H9 (cell line): ENCODE results near the gene ASB4. TPM values are rescaled to one million over a fixed set of nuclear protein-coding genes. Genes with fewer than 3 reads are reported as not detected.

Source experiments
- DNase-seq: peaks from one replicate; pipeline ENCODE4 v3.0.0-alpha.2; 2017
- H2AFZ ChIP-seq: one replicate; pipeline ENCODE4 v1.6.1; 2013; ENCODE audit warnings: mild to moderate bottlenecking, low read length, control low read depth, moderate library complexity
- H2AK5ac ChIP-seq: 2 replicates; pipeline ENCODE4 v1.6.1; 2013; ENCODE audit warnings: low read length, control low read depth, mixed read lengths; ENCODE audit not compliant: insufficient read length
- H2BK120ac ChIP-seq: one replicate; pipeline ENCODE4 v1.6.1; 2013; ENCODE audit warnings: low read depth, mild to moderate bottlenecking, low read length, control low read depth, inconsistent platforms; ENCODE audit not compliant: poor library complexity, severe bottlenecking
- H2BK12ac ChIP-seq: 2 replicates; pipeline ENCODE4 v1.6.1; 2013; ENCODE audit warnings: low read length, control low read depth, mixed read lengths, low read depth; ENCODE audit not compliant: insufficient read length
- H2BK15ac ChIP-seq: 2 replicates; pipeline ENCODE4 v1.6.1; 2013; ENCODE audit warnings: low read depth, low read length, control low read depth
- H2BK20ac ChIP-seq: one replicate; pipeline ENCODE4 v1.6.1; 2013; ENCODE audit warnings: low read depth, mild to moderate bottlenecking, low read length, control low read depth, inconsistent platforms; ENCODE audit not compliant: poor library complexity, severe bottlenecking
- H2BK5ac ChIP-seq: 2 replicates; pipeline ENCODE4 v1.6.1; 2013; ENCODE audit warnings: low read length, control low read depth, mixed read lengths; ENCODE audit not compliant: insufficient read length
- H3K14ac ChIP-seq: 2 replicates; pipeline ENCODE4 v1.6.1; 2013; ENCODE audit warnings: low read length, control low read depth; ENCODE audit not compliant: insufficient read depth
- H3K18ac ChIP-seq: 2 replicates; pipeline ENCODE4 v1.6.1; 2013; ENCODE audit warnings: low read depth, mild to moderate bottlenecking, mixed read lengths, low read length, control low read depth; ENCODE audit not compliant: insufficient read length
- H3K23ac ChIP-seq: 2 replicates; pipeline ENCODE4 v1.6.1; 2013; ENCODE audit warnings: low read length, control low read depth, mixed read lengths, low read depth; ENCODE audit not compliant: insufficient read length
- H3K23me2 ChIP-seq: 2 replicates; pipeline ENCODE4 v1.6.1; 2013; ENCODE audit warnings: low read depth, mild to moderate bottlenecking, mixed read lengths, low read length, control low read depth; ENCODE audit not compliant: insufficient read length, poor library complexity, severe bottlenecking
- H3K27ac ChIP-seq: 2 replicates; pipeline ENCODE4 v1.5.1; 2013; ENCODE audit warnings: low read length, control low read depth, mixed read lengths, low read depth; ENCODE audit not compliant: insufficient read length
- H3K27me3 ChIP-seq: 2 replicates; pipeline ENCODE4 v1.6.1; 2013; ENCODE audit warnings: low read length, control low read depth, inconsistent platforms; ENCODE audit not compliant: insufficient read depth
- H3K4ac ChIP-seq: 2 replicates; pipeline ENCODE4 v1.6.1; 2013; ENCODE audit warnings: low read depth, mild to moderate bottlenecking, control low read depth, inconsistent platforms, low read length, moderate library complexity
- H3K4me1 ChIP-seq: 2 replicates; pipeline ENCODE4 v1.6.1; 2013; ENCODE audit warnings: low read length, control low read depth, inconsistent platforms; ENCODE audit not compliant: insufficient read depth
- H3K4me2 ChIP-seq: 2 replicates; pipeline ENCODE4 v1.6.1; 2013; ENCODE audit warnings: low read length, control low read depth, mixed read lengths; ENCODE audit not compliant: insufficient read length, insufficient read depth
- H3K56ac ChIP-seq: 2 replicates; pipeline ENCODE4 v1.6.1; 2013; ENCODE audit warnings: low read depth, mild to moderate bottlenecking, mixed read lengths, low read length, control low read depth; ENCODE audit not compliant: insufficient read length
- H3K79me1 ChIP-seq: 2 replicates; pipeline ENCODE4 v1.6.1; 2013; ENCODE audit warnings: low read depth, mild to moderate bottlenecking, moderate library complexity, low read length, control low read depth, inconsistent platforms; ENCODE audit not compliant: insufficient read depth, poor library complexity, severe bottlenecking
- H3K79me2 ChIP-seq: 2 replicates; pipeline ENCODE4 v1.6.1; 2013; ENCODE audit warnings: low read length, control low read depth, inconsistent platforms; ENCODE audit not compliant: insufficient read depth
- H3K9ac ChIP-seq: 2 replicates; pipeline ENCODE4 v1.6.1; 2013; ENCODE audit warnings: low read length, control low read depth, mixed read lengths; ENCODE audit not compliant: insufficient read length; ENCODE audit errors: extremely low read depth
- H3K9me3 ChIP-seq: one replicate; pipeline ENCODE4 v1.6.1; 2013; ENCODE audit warnings: low read depth, low read length, inconsistent platforms; ENCODE audit not compliant: control insufficient read depth
- H3T11ph ChIP-seq: one replicate; pipeline ENCODE4 v1.6.1; 2013; ENCODE audit warnings: mild to moderate bottlenecking, low read length, control low read depth, inconsistent platforms
- H4K20me1 ChIP-seq: one replicate; pipeline ENCODE4 v1.6.1; 2013; ENCODE audit not compliant: control insufficient read depth, insufficient read length, insufficient read depth
- H4K5ac ChIP-seq: 2 replicates; pipeline ENCODE4 v1.6.1; 2013; ENCODE audit warnings: low read depth, mild to moderate bottlenecking, mixed read lengths, low read length, control low read depth; ENCODE audit not compliant: insufficient read length
- H4K8ac ChIP-seq: replicated peaks from 2 replicates; pipeline ENCODE4 v1.6.1; 2013; ENCODE audit warnings: low read length, control low read depth, mixed read lengths, low read depth; ENCODE audit not compliant: insufficient read length
- H4K91ac ChIP-seq: 2 replicates; pipeline ENCODE4 v1.6.1; 2013; ENCODE audit warnings: low read depth, mild to moderate bottlenecking, moderate library complexity, mixed read lengths, low read length, control low read depth; ENCODE audit not compliant: insufficient read length
- H3K27ac Mint-ChIP-seq, 3 experiments: 2 replicates in 2 of 3; 3 replicates in 1 of 3; pipeline ENCODE4 v1.8.0; 2020 to 2021; ENCODE audit warnings: mixed read lengths in 3 of 3, mild to moderate bottlenecking in 1 of 3, moderate library complexity in 1 of 3
- H3K27me3 Mint-ChIP-seq: 2 replicates; pipeline ENCODE4 v1.8.0; 2021; ENCODE audit warnings: low read depth, mild to moderate bottlenecking, moderate library complexity, mixed read lengths
- H3K36me3 Mint-ChIP-seq, 3 experiments: 2 replicates in 2 of 3; 3 replicates in 1 of 3; pipeline ENCODE4 v1.8.0; 2020 to 2021; ENCODE audit warnings: low read depth in 3 of 3, mixed read lengths in 3 of 3; ENCODE audit not compliant: insufficient read depth in 1 of 3
- H3K4me1 Mint-ChIP-seq, 2 experiments: 2 replicates each; pipeline ENCODE4 v1.8.0; 2020; ENCODE audit warnings: mixed read lengths in 2 of 2
- H3K4me3 Mint-ChIP-seq, 2 experiments: 2 replicates in 1 of 2; 3 replicates in 1 of 2; pipeline ENCODE4 v1.8.0; 2020 to 2021; ENCODE audit warnings: mild to moderate bottlenecking in 2 of 2, mixed read lengths in 2 of 2, moderate library complexity in 1 of 2
- H3K9me3 Mint-ChIP-seq, 2 experiments: 2 replicates in 1 of 2; 3 replicates in 1 of 2; pipeline ENCODE4 v1.8.0; 2020; ENCODE audit warnings: mild to moderate bottlenecking in 2 of 2, mixed read lengths in 2 of 2, moderate library complexity in 1 of 2
- CTCF ChIP-seq: fragments of 200-600 bp; sonication (generic); conservative IDR thresholded peaks from 3 replicates; pipeline ENCODE4 v1.8.0; 2021; ENCODE audit warnings: antibody characterized with exemption, mild to moderate bottlenecking
- WGBS: extraction: QIAGEN DNeasy Blood & Tissue Kit; methylation state at CpG from one replicate; pipeline ENCODE4 v1.1.7; 2013; ENCODE audit warnings: missing lambda C conversion rate, low lambda C conversion rate, mixed read lengths; ENCODE audit not compliant: insufficient read length; ENCODE audit errors: extremely low coverage; 5-methylcytosine and 5-hydroxymethylcytosine counted together
- total RNA-seq: library from RNA; stranded (reverse); gene quantifications from 2 replicates; pipeline ENCODE4 v1.2.1, GENCODE V29; 2021

The ASB4 gene
- total RNA-seq, 1 experiment from 2014 or later, result not detected

DNA sequence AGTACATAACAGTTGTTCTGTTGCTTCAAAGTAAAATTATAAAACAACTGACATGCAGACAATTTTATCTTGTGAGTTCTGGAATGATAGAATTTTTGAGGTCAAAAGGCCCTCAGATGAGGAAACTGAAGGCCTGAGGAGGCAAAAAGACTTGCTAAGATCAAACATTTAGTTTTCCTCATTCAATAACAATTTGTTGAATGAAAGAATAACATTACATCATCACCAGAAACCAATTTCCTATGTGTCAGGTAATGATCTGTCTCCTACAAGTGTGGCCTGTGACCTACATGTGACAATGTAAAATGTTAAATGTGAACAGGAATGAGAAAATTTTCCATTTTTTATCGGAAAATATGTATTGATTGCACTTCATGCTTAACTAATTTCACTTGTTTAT is 16.6 kb upstream of the ASB4 start:
- no CpG with 5 or more reads among the region's 1 CpG for WGBS
- H4K91ac ChIP-seq, result no peak overlapping the region
- H3K79me1 ChIP-seq, result no peaks in the 10 kb centered on the region
- H3K9ac ChIP-seq, result no peak overlapping the region
- no peak overlapping the region for H2BK20ac ChIP-seq
- no peaks in the 10 kb centered on the region for H3K9me3 ChIP-seq
- no peaks in the 10 kb centered on the region for H3K27me3 Mint-ChIP-seq
- no peaks in the 10 kb centered on the region for H3K9me3 Mint-ChIP-seq
- H3K79me2 ChIP-seq, result no peaks in the 10 kb centered on the region
- peaks cover 4% of the 10 kb centered on the region; the same call in 1 of the 2 replicates for H3K4me1 ChIP-seq
- DNase-seq, result no peak
- peaks cover 34 to 41% of the 10 kb centered on the region in 2 experiments for H3K4me1 Mint-ChIP-seq
- no peak overlapping the region for H3K18ac ChIP-seq
- H2AK5ac ChIP-seq, result no peak overlapping the region
- H3K27ac Mint-ChIP-seq, result no peak overlapping the region
- H3K4ac ChIP-seq, result no peak overlapping the region
- no peak overlapping the region for H3T11ph ChIP-seq
- no peak overlapping the region for H4K5ac ChIP-seq
- no peak for TF ChIP-seq CTCF
- no peak overlapping the region for H3K4me3 Mint-ChIP-seq
- H3K36me3 Mint-ChIP-seq, result no peaks in the 10 kb centered on the region; a peak in 1 of 7 replicates
- no peak overlapping the region for H2BK5ac ChIP-seq
- H4K8ac ChIP-seq, result no peak overlapping the region
- H2AFZ ChIP-seq, result no peak overlapping the region
- H2BK12ac ChIP-seq, result no peak overlapping the region
- H3K4me2 ChIP-seq, result no peak overlapping the region
- H2BK15ac ChIP-seq, result no peak overlapping the region
- H3K27ac ChIP-seq, result no peak overlapping the region
- H2BK120ac ChIP-seq, result no peak overlapping the region
- no peak overlapping the region for H3K14ac ChIP-seq
- H3K23ac ChIP-seq, result no peak overlapping the region
- no peaks in the 10 kb centered on the region for H3K23me2 ChIP-seq
- no peaks in the 10 kb centered on the region for H4K20me1 ChIP-seq
- no peaks in the 10 kb centered on the region for H3K27me3 ChIP-seq
- no peak overlapping the region for H3K56ac ChIP-seq
